HG03064 (cell line): ENCODE data around the gene RPRM.
"Not testable (repeated sequence)": the region's sequence is repeated elsewhere in the genome, so short reads cannot be mapped to it uniquely, and the experiment has no call there.

Source experiments
- ATAC-seq: cut with Tn5 transposase; IDR thresholded peaks from one replicate; pipeline ENCODE4 v1.9.1; 2021; ENCODE audit warnings: low read depth; ENCODE audit not compliant: unreplicated experiment

The RPRM gene

GRCh38 chr2:153478289-153479261 lies at the start of gene RPRM:
RPRM (minus strand) TSS chr2:153478762; CDS start chr2:153478565, 197 bp downstream.
- peak; percentile 92 for ATAC-seq

DNA sequence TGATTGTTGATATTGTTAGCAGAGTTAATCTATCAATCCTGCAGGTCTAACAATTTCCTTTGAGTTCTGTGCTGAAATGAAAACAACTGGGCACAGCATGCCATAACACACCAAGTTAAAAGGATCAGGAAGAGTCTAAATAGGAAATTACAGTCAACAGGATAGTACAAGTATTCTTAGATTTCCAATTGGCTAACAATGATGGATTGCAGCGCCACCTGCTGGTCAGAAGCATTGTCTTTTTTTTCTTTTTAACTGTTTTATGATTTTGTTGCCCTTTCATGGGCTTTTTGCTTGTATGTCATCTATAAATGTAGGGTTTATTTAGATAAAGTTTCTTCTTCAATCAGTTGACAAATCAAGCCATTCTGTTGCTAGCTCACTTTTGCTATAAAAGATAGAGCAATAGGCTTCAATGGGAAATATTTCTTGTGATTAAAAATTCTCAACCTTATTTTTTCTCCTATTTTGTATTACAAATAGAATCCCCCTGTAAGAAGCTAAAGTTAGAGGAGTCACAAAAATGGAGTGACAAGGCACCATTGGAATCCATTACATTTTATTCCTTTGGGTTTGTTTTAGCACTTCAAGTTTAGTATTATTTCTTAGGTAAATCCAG lies 40.8 kb upstream of the RPRM start:
- ATAC-seq = no peak

DNA sequence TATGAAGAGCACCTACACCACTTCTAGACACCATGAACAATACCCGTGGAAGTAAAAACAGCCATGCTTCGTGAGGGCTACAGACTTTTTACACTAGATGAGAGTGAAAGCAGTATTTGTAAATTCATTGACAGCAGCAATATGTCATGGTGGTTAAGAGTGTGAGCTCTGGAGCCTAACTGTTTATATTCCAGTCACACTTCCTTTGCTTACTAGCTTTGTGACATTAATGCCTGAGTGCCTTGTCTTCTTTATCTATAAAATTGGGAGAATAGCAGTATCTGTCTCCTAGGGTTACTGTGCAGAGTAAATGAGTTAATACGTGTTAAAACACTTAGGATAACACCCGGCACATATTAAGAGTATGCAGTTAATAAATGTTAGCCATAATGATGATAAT lies 33.8 kb upstream of the RPRM start:
- ATAC-seq = no peak

DNA sequence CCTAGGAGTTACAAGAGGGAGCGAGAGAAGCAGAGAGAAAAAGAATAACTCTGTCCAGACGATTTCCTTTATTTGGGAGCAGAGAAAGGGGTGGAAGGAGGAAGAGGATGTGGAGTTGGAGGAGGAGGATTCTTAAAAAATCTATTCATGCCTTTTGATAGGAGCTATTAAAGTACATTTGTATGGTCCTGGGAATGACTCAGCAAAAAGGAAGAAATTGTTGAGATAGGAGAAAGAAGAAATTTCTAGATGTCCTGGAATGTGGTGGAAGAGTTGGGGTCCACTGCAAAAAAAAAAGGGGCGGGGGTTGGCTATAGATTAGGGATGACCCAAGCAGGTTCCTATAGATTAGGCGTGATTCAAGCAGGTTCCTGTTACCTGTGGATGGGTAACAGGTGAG lies 32.4 kb upstream of the RPRM start:
- ATAC-seq = no peak

- no peak for ATAC-seq
Observed at GRCh38 chr2:153509133-153509532, 30.6 kb upstream of the RPRM start.

GRCh38 chr2:153506499-153506898 lies 27.9 kb upstream of the RPRM start:
- not testable (repeated sequence) for ATAC-seq

DNA sequence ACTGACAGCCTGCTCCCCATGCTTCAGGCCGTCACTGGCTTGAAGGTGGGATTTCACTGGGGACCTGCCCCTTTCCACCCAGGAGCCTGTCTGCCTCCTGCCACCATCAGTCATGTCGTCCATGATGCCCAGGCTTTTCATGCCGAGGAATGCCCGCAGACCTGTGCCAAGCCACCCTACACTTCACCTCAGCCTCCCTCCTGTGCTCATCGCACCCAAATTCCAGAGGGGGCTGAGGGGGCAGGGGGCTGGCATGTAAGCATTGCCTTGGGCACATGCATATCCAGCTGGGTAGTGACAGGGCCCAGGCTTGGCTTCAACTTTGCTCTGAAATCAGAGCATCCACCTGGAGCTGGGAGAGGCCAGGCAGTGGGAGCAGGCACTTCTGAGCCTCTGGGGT lies 20.9 kb upstream of the RPRM start:
- ATAC-seq = no peak

DNA sequence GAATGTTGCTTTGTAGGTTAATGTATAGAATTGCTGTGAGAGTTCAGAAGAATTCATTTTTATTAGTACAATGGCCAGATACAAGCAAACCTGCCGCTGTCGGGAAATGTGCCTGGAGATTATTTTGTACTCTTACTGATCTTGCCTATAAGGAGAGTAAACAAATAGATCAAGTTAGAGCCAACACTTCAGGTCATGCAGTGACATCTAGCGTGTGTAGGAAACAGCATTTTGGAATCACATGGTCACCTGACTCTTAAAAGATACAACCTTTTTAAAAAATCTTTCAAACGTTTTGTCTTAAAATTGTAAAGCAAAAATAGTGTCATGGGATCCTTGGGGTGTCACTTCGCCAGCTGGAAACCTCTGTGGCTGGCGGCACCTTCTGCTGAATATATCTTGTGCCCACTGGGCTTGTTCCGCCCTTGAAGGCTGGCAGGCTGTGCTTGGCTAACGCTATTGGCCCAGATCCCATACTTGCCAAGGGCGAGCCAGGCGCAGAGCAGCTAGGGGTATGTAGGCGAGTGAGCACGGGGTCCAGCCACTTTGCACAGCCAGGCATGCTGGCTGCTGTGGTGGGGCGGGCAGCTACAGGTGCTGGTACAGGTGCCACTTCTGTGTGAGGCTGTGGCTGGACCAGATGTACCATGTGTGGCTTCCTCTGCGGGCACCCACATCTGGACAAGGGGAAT lies 19.5 kb upstream of the RPRM start:
- ATAC-seq = no peak

GRCh38 chr2:153495725-153496124 lies 17.2 kb upstream of the RPRM start:
- ATAC-seq = no peak

DNA sequence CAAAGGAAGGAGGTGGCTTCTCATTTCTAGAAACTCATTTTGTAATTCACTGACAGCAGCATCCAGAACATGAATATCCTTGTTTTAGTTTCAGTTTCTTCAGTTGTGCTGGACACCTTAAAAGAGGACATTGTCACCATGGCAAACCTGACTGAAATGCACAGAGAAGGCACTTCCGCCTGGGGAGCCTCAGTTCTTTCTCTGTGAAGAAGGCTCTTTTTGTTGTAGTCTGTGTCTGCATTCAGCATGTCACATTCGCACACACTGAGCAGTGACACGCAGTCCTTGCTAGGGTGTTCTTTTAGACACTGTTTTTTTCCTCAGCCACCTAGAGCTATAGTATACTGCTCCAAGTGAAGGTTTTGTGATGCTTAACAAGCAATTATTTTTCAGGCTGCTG lies 9.5 kb upstream of the RPRM start:
- no peak for ATAC-seq

GRCh38 chr2:153487448-153487847 lies 8.9 kb upstream of the RPRM start:
- no peak for ATAC-seq

DNA sequence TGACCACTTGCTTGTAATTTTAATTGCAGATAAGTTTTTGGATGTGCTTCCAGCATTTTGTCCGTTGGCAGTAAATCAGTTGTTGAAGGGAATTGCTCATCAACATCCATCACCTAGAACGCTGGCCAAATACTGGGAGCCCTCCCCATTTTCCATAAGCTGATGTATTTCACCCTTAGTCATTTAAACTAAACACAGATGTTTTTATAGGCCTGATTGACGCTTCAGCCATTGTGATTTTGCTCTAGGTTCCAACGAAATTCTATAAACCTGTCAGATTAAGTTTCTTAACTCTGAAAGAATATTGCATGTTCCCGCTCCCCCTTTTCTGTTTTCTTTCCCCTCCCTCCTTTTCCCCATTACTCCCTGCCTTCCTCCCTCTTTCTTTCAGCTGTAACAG lies 1.0 kb upstream of the RPRM start:
- ATAC-seq = no peak

DNA sequence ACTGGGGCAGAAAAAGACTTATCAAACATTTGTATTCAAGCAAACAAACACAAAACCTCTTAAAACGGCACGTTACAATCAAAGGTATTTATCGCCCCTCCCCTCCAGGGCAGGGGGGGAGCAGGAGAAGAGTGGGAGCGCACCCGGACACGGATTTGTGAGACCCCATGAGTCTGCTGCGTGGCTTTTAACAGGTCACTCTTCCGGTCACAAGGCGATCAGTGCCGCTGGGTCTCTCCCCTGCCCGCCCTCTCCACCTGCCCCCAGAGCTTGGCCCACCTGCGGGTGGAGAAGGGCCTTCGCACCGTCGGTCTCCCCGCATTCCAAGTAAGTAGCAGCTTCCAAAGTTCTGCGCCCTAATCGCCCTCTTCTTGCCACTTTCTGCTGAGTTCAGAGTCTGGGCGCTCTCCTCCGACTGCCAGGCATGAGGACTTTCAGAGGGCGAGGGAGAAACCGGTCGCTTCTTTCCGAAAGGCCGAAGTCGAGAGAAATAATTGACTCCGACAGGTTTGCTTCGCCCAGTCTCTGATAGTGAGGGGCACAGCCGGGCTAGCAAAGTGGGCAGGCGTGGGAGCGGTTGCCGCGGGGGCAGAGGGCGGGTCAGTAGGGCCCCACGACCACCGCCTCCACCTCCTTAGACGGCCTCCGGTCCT lies 800 bp downstream of the RPRM start:
- no peak for ATAC-seq

- no peak for ATAC-seq
Observed at GRCh38 chr2:153476816-153477635, 1.5 kb downstream of the RPRM start.

GRCh38 chr2:153476491-153476815 lies 2.1 kb downstream of the RPRM start:
- no peak for ATAC-seq

- no peak for ATAC-seq
Observed at GRCh38 chr2:153474876-153475435, 3.6 kb downstream of the RPRM start.

DNA sequence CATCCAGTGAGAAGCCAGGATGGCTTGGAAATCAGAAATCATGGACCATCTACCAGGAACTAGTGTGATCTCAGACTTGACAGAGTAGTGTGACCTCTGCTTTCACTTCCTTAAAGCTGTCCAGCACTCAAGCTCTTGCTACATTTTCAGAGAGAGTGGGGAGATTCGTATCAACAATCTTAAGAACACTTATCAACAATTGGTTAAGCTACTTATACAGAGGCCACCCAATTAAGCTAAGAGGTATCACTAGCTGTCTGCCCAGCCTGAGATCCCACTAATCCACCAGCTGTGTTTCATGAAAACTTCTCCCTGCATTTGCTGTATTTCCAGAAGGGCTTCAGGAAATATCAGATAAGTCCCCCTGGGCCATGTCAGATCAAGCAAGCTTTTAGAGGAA lies 4.2 kb downstream of the RPRM start:
- ATAC-seq = no peak

GRCh38 chr2:153470867-153471266 lies 7.7 kb downstream of the RPRM start:
- ATAC-seq = no peak

- ATAC-seq = no peak
Observed at GRCh38 chr2:153464395-153464794, 14.2 kb downstream of the RPRM start.

DNA sequence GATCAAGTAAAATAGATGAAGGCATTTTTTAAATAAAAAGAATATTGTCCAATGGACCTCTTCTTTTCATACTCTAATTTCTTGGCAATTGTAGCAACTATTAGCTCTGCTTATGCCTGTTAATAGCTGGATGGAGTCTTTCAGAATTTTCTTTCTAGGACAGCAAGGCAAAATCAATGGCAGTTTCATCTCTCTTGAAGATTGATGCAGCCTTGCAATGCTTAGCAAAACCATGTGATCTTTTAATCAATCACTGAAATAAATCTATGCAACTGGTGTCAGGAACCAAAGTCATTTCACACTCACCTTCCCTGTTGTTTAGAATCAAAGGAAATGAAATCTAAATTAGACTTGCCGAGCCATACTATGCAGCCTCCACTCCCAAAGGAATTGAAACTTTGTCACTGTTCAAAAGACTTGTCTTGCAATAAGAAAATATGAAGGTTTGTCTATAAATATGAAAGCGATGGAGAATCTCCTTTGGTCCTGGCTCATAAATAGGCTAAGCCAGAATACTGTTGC lies 16.2 kb downstream of the RPRM start:
- ATAC-seq = no peak
